ENCODE results near the gene ERMARD. TPM values are rescaled to one million over a fixed set of nuclear protein-coding genes. Genes with fewer than 3 reads are reported as not detected.
A peak's percentile ranks its signal among the peaks of the same experiment; 100 is the strongest.

Gene ERMARD
- total RNA-seq, 1 donor from 2014 or later = 24.8 TPM

DNA sequence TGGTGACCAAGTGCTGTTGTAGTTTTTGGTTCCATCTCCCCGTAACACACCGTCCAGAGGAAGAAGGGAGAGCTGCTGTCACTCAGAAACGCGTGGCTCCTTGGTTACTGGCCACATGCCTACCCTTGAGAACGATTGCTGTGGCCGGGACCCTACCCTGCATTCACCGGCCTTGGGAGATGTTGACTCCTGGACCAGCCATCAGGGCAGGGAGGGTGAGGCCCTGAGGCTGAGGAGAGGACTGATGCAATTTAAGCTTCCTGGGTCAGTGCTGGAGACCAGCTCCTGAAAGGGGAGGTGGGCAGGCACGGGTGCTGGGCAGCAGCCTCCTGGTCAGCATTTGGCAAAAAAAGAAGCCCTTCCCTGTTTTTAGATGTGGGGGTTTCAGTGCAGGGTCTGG is 31.5 kb downstream of the ERMARD start:
- no peaks in the 10 kb centered on the region for H3K4me1 Mint-ChIP-seq (ENCODE audit: unreplicated experiment)
- H3K36me3 Mint-ChIP-seq (ENCODE audit: low read depth, unreplicated experiment) = peaks cover 17% of the 10 kb centered on the region
- peaks cover 6% of the 10 kb centered on the region for H3K27me3 Mint-ChIP-seq (ENCODE audit: unreplicated experiment)
- TF ChIP-seq, protein P1, sequence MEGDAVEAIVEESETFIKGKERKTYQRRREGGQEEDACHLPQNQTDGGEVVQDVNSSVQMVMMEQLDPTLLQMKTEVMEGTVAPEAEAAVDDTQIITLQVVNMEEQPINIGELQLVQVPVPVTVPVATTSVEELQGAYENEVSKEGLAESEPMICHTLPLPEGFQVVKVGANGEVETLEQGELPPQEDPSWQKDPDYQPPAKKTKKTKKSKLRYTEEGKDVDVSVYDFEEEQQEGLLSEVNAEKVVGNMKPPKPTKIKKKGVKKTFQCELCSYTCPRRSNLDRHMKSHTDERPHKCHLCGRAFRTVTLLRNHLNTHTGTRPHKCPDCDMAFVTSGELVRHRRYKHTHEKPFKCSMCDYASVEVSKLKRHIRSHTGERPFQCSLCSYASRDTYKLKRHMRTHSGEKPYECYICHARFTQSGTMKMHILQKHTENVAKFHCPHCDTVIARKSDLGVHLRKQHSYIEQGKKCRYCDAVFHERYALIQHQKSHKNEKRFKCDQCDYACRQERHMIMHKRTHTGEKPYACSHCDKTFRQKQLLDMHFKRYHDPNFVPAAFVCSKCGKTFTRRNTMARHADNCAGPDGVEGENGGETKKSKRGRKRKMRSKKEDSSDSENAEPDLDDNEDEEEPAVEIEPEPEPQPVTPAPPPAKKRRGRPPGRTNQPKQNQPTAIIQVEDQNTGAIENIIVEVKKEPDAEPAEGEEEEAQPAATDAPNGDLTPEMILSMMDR (IDR thresholded peaks at IDR 0.05; ENCODE audit: unreplicated experiment) = no peak
- H3K4me3 Mint-ChIP-seq (ENCODE audit: unreplicated experiment) = peak overlapping the region; percentile 66
- no peak overlapping the region for H3K27ac Mint-ChIP-seq (ENCODE audit: unreplicated experiment)
- no peaks in the 10 kb centered on the region for H3K9me3 Mint-ChIP-seq (ENCODE audit: unreplicated experiment)
- no peak for DNase-seq (ENCODE audit: low spot score)

DNA sequence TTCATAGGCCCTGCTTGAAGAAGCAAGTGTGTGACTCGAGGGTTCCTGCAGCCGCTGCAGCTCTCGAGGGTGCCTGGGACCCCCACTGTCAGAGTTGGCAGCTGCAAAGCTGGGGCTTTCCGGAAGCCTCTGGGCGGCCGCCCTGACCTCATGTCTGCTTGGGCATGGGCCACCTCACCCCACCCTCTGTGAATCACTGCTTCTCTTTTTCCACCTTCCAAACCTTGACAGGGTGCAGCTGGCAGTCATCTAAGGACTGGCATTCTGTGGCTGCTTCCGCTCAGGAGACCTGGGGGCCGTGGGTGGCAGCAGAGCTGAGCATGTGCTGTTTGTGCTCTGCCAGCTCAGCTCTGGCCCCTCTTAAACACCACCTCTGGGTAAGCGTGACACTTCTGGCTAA is 32.0 kb downstream of the ERMARD start:
- no peak overlapping the region for H3K4me3 Mint-ChIP-seq (ENCODE audit: unreplicated experiment)
- H3K27me3 Mint-ChIP-seq (ENCODE audit: unreplicated experiment) = peaks cover 8% of the 10 kb centered on the region
- TF ChIP-seq, protein P1 (IDR thresholded peaks at IDR 0.05; ENCODE audit: unreplicated experiment) = no peak
- H3K9me3 Mint-ChIP-seq (ENCODE audit: unreplicated experiment) = no peaks in the 10 kb centered on the region
- no peak overlapping the region for H3K27ac Mint-ChIP-seq (ENCODE audit: unreplicated experiment)
- H3K4me1 Mint-ChIP-seq (ENCODE audit: unreplicated experiment) = no peaks in the 10 kb centered on the region
- DNase-seq (ENCODE audit: low spot score) = no peak
- H3K36me3 Mint-ChIP-seq (ENCODE audit: low read depth, unreplicated experiment) = peaks cover 17% of the 10 kb centered on the region

DNA sequence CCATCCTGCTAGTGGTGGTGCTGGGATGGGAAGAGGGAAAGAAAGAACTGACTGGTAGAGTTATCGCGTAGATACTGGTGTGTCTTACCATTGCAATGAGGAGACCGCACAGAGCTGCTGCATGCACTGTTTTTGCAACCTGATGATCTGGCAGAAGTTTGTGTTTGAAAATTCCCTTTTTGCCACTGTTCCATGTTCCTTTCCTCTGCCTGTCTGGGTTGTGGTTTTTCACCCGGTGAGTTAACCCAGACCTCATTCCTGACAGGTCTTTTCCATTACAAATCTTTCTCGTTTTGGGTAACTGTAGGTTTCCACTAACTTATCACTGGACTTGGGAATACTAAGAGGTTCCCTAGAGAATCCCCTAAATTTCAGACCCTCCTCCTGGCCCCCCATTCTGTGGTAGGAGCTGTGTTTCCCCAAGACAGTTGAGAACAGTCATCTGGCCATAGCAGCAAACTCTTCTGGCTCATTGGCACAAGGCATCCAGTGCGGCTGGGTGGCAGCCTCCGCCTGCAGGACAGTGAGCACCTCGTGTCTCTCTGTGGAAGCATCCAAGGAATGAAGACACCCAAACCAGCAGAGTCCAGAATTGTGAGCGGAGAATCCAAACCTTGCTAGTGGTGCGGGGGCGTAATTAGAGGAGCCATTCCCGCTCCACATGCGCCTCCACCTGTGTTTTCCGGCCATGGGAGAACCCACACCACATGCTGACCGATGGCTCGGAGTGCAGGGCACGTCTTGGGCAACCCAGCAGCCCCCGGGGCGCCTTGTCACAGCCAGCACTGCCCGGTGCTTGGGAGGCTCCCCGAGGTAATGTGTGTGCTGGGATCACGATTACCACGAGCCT is 32.8 kb downstream of the ERMARD start:
- H3K27me3 Mint-ChIP-seq (ENCODE audit: unreplicated experiment) = peaks cover 13% of the 10 kb centered on the region
- H3K27ac Mint-ChIP-seq (ENCODE audit: unreplicated experiment) = no peak overlapping the region
- TF ChIP-seq, protein P1 (IDR thresholded peaks at IDR 0.05; ENCODE audit: unreplicated experiment) = no peak
- no peak overlapping the region for H3K4me3 Mint-ChIP-seq (ENCODE audit: unreplicated experiment)
- no peaks in the 10 kb centered on the region for H3K9me3 Mint-ChIP-seq (ENCODE audit: unreplicated experiment)
- H3K36me3 Mint-ChIP-seq (ENCODE audit: low read depth, unreplicated experiment) = peaks cover 17% of the 10 kb centered on the region
- H3K4me1 Mint-ChIP-seq (ENCODE audit: unreplicated experiment) = no peaks in the 10 kb centered on the region
- DNase-seq (ENCODE audit: low spot score) = no peak

DNA sequence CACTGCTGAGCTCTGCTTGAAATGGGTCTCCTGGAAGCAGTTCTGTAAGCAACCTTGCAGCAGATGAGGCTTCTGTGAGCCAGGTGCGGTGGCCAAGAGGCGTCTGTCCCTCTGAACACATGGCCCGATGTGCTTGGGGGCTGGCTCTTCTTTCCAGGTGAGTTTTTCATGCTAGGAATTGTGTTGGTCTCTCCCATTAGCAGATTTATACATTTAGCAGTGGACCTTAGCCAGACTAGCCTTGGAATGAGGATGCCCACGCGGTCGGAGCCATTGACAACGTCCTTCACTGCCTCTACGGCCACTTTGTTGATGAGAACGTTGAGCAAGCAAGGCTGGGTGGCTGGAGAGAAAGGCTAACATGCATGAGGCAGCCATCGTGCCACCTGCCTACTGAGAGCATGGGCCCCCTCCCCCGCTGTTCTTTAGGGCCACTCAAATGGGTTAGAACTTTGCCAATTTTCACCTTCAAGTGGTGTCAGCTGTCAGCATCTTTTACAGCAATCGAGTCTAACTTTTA is 33.5 kb downstream of the ERMARD start:
- TF ChIP-seq, protein P1 (IDR thresholded peaks at IDR 0.05; ENCODE audit: unreplicated experiment) = no peak
- Mint-ChIP-seq H3K4me3 (ENCODE audit: unreplicated experiment) (no peak overlapping the region), H3K36me3 (ENCODE audit: low read depth, unreplicated experiment) (peaks cover 17% of the 10 kb centered on the region), H3K9me3 (ENCODE audit: unreplicated experiment) (no peaks in the 10 kb centered on the region), H3K27ac (ENCODE audit: unreplicated experiment) (no peak overlapping the region), H3K27me3 (ENCODE audit: unreplicated experiment) (peaks cover 13% of the 10 kb centered on the region), H3K4me1 (ENCODE audit: unreplicated experiment) (no peaks in the 10 kb centered on the region)
- no peak for DNase-seq (ENCODE audit: low spot score)

DNA sequence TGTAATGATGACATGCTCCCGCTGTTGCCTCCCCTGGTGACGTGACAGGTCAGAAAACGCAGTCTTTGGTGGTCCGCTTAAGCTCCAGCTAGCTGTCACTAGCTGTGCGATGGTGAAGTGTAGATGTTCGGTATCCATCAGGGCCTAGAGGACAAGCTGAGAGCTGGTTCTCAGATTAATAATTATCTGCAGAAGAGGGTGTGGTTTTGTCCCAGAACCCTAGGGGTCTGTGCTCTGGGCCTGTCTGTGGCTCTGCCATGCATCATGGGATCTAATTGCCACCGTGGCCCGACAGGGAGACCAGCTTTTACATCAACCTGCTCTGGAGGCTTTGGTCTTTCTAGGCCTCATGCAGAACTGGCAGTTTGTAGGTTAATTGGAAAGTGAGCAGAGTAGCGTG is 34.1 kb downstream of the ERMARD start:
- Mint-ChIP-seq H3K4me3 (ENCODE audit: unreplicated experiment) (no peak overlapping the region), H3K4me1 (ENCODE audit: unreplicated experiment) (no peaks in the 10 kb centered on the region), H3K27me3 (ENCODE audit: unreplicated experiment) (peaks cover 13% of the 10 kb centered on the region), H3K9me3 (ENCODE audit: unreplicated experiment) (no peaks in the 10 kb centered on the region), H3K36me3 (ENCODE audit: low read depth, unreplicated experiment) (peaks cover 14% of the 10 kb centered on the region), H3K27ac (ENCODE audit: unreplicated experiment) (no peak overlapping the region)
- DNase-seq (ENCODE audit: low spot score) = no peak
- TF ChIP-seq, protein P1 (IDR thresholded peaks at IDR 0.05; ENCODE audit: unreplicated experiment) = no peak

All from endothelial cell (in vitro differentiated cells).